Effector memory CD4-positive, alpha-beta T cell (primary cell): ENCODE measurements around the gene GAB3.
A peak's percentile ranks its signal among the peaks of the same experiment; 100 is the strongest.

Source experiments
- DNase-seq, 3 donors: peaks; one replicate each; pipeline ENCODE4 v3.0.0-alpha.2; 2020
- H3K27ac ChIP-seq: 2 replicates; pipeline ENCODE4 v1.7.0; 2013; ENCODE audit warnings: mild to moderate bottlenecking, low read length, moderate library complexity; ENCODE audit not compliant: insufficient read depth, poor library complexity, severe bottlenecking
- H3K27me3 ChIP-seq: replicated peaks from 2 replicates; pipeline ENCODE4 v1.7.0; 2013; ENCODE audit warnings: mild to moderate bottlenecking, low read length; ENCODE audit not compliant: insufficient read depth, control insufficient read depth, poor library complexity, severe bottlenecking
- H3K36me3 ChIP-seq: 2 replicates; pipeline ENCODE4 v1.7.0; 2013; ENCODE audit warnings: mild to moderate bottlenecking, low read length, moderate library complexity; ENCODE audit not compliant: control insufficient read depth, insufficient read depth
- H3K4me1 ChIP-seq: 2 replicates; pipeline ENCODE4 v1.7.0; 2013; ENCODE audit warnings: low read length, mild to moderate bottlenecking; ENCODE audit not compliant: control insufficient read depth, insufficient read depth, poor library complexity, severe bottlenecking
- H3K4me3 ChIP-seq: 2 replicates; pipeline ENCODE4 v1.7.0; 2013; ENCODE audit warnings: low read length, low read depth, mild to moderate bottlenecking; ENCODE audit not compliant: insufficient read depth, poor library complexity, severe bottlenecking
- H3K9me3 ChIP-seq: 2 replicates; pipeline ENCODE4 v1.7.0; 2013; ENCODE audit warnings: mild to moderate bottlenecking, low read length, moderate library complexity; ENCODE audit not compliant: control insufficient read depth

Gene GAB3

DNA sequence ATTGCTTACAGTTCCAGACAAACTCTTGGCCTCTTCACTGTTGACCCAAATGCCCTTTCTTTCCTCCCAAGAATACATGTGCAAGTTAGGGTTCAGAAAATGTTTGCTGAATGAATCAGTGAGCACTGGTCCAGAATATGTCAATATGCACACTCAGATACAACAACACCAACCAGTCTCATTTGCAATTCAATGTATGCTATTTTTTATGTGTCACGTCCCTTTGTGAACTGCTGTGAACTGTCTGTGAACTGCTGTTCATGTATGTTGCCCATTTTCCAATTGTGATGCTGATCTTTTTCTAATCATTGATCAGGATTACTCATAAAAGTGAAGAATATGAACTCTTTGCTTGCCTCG is 17.8 kb downstream of the GAB3 start:
- Histone ChIP-seq H3K27ac (peak overlapping the region; percentile 45), H3K9me3 (no peaks in the 10 kb centered on the region), H3K27me3 (no peaks in the 10 kb centered on the region), H3K4me1 (peaks cover 35% of the 10 kb centered on the region), H3K4me3 (no peak overlapping the region), H3K36me3 (no peaks in the 10 kb centered on the region)
- DNase-seq = no peak

DNA sequence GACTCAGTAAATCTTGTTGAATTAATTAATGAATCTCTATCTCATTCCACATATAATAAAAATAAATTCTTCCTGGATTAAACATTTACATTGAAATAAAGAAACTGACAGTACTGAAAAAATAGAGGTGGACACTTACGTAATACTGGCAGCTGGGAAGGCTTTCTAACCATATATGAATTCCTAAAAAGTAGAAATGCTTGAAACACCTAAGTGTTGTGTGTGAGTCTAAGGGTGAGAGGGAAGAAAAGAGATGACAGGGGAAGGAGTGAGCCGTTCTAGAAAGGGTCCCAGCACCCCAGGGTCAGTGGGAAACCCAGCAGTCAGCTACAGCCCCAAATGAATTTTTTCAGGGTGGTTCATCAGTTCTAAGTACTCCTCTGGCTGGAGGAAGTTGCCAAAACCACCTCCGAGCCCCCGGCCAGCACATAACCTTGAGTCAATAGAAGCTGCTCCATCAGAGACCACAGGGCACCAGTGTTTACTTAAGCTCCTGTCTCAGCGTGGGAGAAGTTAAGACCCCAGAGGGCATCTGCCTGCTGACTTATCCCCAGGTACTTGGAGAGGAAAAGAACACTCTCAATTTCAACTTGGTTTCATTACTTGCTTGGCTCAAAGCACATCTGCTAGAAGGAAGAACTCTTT is 18.3 kb downstream of the GAB3 start:
- Histone ChIP-seq H3K36me3 (no peaks in the 10 kb centered on the region), H3K4me1 (peaks cover 34% of the 10 kb centered on the region), H3K27ac (peak overlapping the region; percentile 45), H3K4me3 (peak overlapping the region; percentile 19), H3K9me3 (no peaks in the 10 kb centered on the region), H3K27me3 (no peaks in the 10 kb centered on the region)
- no peak for DNase-seq

DNA sequence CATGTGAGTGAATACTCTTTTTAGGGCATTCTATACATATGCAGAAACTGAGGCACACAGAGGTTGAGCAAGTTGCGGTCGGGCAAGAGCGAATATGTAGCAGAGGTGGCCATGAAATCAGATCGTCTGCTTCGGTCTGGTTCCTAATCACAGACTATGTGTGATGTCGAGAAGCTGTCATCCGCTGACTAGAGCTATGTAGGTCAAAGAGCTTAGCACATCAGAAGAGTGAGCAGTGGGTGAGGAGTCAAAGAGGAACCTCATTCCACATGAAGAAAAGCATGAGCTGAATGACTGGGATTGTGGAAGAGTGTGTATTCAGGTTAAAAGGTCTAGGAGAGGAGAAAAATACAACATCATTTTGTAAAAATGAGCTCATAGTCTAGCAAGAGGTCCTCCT is 19.0 kb downstream of the GAB3 start:
- peak in 2 of 3 donors; percentile 10 to 16 for DNase-seq
- Histone ChIP-seq H3K27me3 (no peaks in the 10 kb centered on the region), H3K9me3 (no peaks in the 10 kb centered on the region), H3K27ac (peak overlapping the region; percentile 45), H3K36me3 (no peaks in the 10 kb centered on the region), H3K4me1 (peaks cover 27% of the 10 kb centered on the region), H3K4me3 (no peak overlapping the region)

DNA sequence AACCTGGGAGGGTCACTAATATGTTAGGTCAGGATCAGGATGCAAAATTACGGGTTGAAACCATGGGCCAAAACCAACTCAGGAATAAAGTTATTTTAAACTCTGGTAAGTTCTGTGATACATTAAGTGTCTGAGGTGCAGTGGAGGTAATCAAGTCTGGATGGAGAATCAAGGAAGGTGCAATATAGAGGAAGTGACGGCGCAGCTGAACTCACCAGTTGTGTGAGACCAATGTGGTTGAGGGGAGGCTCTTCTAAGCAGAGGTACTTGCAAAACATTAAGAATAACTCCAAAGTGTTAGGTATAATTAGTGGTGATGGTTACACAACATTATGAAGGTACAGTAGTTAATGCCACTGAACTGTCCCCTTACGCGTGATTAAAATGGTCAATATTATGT is 19.7 kb downstream of the GAB3 start:
- Histone ChIP-seq H3K27ac (peak overlapping the region; percentile 45), H3K4me3 (no peak overlapping the region), H3K4me1 (peaks cover 23% of the 10 kb centered on the region), H3K27me3 (no peaks in the 10 kb centered on the region), H3K36me3 (no peaks in the 10 kb centered on the region), H3K9me3 (no peaks in the 10 kb centered on the region)
- no peak for DNase-seq

DNA sequence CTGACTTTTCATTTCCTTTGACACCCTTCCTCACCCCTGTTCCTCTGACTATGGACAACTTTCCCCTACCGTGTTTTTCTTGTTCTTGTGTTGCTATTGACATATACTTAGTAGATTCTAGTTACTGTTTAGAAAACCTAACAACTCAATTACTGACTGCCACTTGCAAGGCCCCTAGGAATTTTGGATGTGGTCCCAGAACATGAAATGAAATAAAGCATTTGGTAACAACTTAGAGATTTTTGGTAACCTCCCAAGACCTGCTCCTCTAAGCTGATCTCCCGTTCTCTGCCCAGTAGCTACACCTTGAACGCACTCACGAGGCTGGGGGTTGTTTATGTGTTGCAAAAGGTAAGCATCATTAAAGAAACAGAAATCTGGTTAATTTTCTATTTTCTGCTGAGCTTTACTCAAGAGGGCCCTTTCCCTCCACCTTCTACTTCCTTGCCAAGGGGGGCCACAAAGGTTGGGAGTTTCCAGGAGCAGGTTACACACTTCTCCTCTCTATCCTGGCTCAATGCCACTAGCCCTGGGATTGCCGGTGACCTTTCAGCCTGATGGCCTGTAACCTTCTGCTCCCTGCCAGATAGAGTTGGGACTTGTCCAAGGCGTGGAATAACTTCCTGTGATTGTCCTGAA is 20.5 kb downstream of the GAB3 start:
- no peaks in the 10 kb centered on the region for H3K9me3 ChIP-seq
- H3K27ac ChIP-seq = no peak overlapping the region
- H3K4me1 ChIP-seq = peaks cover 20% of the 10 kb centered on the region
- H3K4me3 ChIP-seq = no peak overlapping the region
- H3K27me3 ChIP-seq = no peaks in the 10 kb centered on the region
- no peaks in the 10 kb centered on the region for H3K36me3 ChIP-seq
- DNase-seq = no peak

DNA sequence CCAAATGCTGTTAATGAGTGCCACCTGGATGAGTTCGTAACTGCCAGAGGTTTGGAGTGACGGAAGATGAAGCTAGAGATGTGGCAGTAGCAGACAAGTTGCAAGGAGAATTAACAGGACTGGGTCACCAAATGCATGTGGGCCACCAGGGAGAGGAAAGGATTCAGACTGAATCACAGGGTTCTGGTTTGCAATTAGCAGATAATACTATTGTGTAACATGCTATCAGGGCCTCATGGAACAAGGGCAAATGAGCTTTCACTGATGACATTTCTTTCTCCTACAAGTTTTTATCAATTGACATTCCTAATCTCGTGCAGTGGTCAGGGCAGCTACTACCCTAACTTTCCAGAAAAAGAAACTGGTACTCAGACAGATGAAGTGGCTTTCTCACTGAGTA is 21.4 kb downstream of the GAB3 start:
- Histone ChIP-seq H3K27me3 (no peaks in the 10 kb centered on the region), H3K36me3 (no peaks in the 10 kb centered on the region), H3K4me3 (no peak overlapping the region), H3K9me3 (no peaks in the 10 kb centered on the region), H3K4me1 (peaks cover 20% of the 10 kb centered on the region), H3K27ac (no peak overlapping the region)
- no peak for DNase-seq

DNA sequence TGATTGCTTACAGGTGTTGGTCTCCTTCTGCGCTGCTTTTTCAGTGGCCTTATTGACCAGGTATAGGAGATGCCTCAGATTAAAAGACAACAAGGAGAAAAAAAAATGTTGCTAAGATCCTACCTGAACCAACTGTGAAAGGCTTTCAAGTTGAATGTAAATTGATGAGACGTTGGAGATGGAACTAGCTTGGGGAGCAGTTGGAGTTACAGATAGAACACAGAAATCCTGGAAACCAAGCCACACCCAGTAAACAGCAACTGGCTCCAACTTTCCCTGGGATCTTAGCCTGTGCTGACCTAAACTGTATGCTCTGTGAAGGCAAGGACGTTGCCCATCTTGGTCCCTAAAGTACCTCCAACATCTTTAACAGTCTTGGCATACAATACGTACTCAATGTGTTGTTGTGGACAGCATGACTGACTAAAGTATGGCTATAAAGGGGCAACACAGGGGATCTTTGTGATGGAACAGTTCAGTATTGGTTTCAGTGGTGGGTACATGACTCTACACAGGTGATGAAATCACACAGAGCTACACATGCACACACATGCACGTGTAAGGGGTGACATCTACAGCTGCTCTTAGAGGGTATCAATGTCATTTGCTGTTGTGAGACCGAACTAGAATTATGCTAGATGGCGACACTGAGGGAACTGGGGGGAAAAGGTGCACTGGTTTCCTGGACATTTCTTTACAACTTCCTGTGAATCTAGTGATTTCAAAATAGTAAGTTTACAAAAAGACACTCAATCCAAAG is 22.3 kb downstream of the GAB3 start:
- Histone ChIP-seq H3K36me3 (no peaks in the 10 kb centered on the region), H3K9me3 (no peaks in the 10 kb centered on the region), H3K27ac (no peak overlapping the region), H3K4me3 (no peak overlapping the region), H3K27me3 (no peaks in the 10 kb centered on the region), H3K4me1 (peaks cover 16% of the 10 kb centered on the region)
- no peak for DNase-seq

DNA sequence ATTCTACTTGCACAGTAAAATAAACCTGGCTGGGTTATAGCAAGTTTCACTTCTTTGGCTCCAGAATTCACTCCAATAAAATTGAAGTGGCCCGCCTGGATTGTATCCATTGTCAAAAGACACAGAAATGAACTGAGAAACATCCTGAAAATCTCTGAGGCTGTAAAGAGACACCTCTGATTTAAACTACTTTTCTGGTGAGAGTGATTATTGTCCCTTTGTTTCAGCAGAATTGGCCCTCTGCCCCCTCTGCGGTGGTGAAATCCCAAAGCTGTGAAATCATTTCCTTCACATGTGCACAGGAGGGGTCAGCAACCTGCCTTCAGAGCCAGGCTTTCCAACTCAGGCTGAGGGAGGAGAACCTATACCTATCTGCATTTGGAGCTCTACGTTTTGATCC is 23.0 kb downstream of the GAB3 start:
- Histone ChIP-seq H3K9me3 (no peaks in the 10 kb centered on the region), H3K27me3 (no peaks in the 10 kb centered on the region), H3K4me3 (no peak overlapping the region), H3K27ac (no peak overlapping the region), H3K36me3 (no peaks in the 10 kb centered on the region), H3K4me1 (peaks cover 16% of the 10 kb centered on the region)
- no peak for DNase-seq

DNA sequence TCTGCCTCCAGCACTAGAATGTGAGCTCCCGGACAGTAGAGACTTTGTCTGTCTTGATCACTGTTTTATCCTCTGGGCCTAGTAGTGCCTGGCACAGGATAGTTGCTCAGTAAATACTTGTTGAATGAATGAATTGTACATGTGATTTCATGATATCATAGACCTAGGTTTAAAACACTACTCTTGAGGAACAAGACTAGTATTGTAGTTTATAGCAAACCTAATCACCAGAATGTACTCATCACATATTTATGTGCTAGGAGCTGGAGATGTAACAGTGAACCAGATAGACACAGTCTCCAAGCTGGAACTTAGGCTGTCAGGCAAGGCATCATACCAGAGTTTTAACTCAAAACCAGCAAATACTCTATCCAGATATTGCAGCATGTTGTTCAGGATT is 23.5 kb downstream of the GAB3 start:
- H3K27me3 ChIP-seq = no peaks in the 10 kb centered on the region
- H3K27ac ChIP-seq = no peak overlapping the region
- DNase-seq = no peak
- no peak overlapping the region for H3K4me3 ChIP-seq
- H3K4me1 ChIP-seq = peaks cover 16% of the 10 kb centered on the region
- H3K36me3 ChIP-seq = no peaks in the 10 kb centered on the region
- no peaks in the 10 kb centered on the region for H3K9me3 ChIP-seq
